Ramos (cell line): ENCODE measurements around the gene COPG2.
"Not testable (repeated sequence)": the region's sequence is repeated elsewhere in the genome, so short reads cannot be mapped to it uniquely, and the experiment has no call there.

ENCODE experiments used
- in situ Hi-C: fragments of 300-500 bp; cut with MboI; formaldehyde crosslinking; loops from one replicate; pipeline ENCODE4 v1.14.3; 2022; ENCODE audit warnings: low sequenced_read_pairs; ENCODE audit not compliant: unreplicated experiment

The COPG2 gene, protein sequence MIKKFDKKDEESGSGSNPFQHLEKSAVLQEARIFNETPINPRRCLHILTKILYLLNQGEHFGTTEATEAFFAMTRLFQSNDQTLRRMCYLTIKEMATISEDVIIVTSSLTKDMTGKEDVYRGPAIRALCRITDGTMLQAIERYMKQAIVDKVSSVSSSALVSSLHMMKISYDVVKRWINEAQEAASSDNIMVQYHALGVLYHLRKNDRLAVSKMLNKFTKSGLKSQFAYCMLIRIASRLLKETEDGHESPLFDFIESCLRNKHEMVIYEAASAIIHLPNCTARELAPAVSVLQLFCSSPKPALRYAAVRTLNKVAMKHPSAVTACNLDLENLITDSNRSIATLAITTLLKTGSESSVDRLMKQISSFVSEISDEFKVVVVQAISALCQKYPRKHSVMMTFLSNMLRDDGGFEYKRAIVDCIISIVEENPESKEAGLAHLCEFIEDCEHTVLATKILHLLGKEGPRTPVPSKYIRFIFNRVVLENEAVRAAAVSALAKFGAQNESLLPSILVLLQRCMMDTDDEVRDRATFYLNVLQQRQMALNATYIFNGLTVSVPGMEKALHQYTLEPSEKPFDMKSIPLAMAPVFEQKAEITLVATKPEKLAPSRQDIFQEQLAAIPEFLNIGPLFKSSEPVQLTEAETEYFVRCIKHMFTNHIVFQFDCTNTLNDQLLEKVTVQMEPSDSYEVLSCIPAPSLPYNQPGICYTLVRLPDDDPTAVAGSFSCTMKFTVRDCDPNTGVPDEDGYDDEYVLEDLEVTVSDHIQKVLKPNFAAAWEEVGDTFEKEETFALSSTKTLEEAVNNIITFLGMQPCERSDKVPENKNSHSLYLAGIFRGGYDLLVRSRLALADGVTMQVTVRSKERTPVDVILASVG

DNA sequence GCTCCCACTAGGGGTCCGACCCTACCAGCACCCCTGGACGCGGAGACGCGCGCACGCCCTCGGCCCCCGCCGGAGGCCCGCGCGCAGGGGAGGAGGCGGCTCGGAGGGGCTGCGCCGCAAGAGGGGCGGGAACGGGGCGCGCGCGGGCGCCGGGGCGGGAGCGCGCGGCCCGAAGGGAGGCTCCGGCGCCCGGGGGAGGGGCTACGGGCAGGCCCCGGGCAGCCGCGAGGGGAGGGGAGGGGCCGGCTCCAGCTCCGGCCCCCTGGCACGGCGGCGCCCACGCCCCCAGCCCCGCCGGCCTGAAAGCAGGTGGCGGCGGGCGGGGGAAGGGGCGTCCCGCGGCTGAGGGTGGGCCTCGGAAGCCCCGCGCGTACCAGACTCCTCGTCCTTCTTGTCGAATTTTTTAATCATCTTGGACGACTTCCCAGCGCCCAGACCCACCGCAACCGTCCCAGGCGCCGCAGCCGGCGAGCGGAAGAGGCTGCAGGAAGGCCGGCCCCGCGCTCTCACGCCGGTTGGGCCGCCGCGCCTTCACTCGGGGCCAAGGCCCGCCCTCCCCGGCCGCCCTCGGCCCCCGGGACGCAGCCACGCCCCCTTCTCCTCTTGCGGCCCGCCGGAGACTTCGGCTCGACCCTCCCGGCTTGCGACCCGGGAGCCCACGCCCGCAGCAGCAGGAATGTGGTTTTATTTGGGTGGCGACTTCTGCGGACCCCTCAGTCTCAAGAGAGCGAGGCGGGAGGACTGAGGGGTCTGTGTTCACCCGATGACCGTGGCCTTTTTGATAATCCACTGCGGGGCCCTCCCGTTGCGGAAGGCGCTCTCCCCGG, at the start of gene COPG2:
Gene COPG2, minus strand, starts transcription at position 491 of the 827 bp plus-strand sequence. Its CDS starts 80 bp downstream, at position 411.
- in situ Hi-C loops, result no loop called here

DNA sequence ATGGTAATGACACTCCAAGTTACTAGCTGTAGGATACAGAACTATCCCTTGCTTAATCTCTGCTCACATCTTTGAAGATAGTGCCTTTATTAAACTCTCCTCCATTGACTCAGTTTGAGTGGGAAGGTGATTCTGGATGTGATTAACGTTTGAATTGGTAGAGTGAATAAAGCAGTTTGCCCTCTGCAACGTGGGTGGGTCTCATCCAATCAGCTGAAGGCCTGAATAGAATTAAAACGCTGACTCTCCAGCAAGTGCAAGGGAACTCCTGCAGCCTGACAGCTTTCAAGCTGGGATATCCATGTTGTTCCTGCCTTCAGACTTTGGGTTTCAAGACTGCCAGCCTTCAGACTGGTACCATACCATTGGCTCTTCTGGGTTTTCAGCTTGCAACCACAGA, 43.9 kb upstream of the COPG2 start:
- in situ Hi-C loops, result no loop called here

DNA sequence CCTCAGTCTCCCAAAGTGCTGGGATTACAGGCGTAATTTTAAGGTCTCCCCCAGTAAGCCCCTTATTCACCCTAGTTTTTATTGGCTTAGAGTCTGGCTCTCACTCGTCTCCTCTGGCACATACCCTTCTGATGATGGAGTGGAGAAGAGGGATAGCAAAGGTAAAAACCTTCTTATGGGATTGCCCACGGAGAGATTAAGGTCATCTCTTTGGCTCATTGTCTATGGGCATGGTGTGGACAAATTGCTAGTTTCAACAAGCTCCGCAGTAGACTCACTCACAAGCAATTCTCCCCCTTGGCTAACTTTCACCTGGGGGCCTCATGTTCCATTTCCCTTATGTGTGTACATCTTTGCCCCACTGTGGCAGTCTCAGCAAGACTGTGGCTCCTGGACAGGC, 40.2 kb upstream of the COPG2 start:
- in situ Hi-C loops, result no loop called here

DNA sequence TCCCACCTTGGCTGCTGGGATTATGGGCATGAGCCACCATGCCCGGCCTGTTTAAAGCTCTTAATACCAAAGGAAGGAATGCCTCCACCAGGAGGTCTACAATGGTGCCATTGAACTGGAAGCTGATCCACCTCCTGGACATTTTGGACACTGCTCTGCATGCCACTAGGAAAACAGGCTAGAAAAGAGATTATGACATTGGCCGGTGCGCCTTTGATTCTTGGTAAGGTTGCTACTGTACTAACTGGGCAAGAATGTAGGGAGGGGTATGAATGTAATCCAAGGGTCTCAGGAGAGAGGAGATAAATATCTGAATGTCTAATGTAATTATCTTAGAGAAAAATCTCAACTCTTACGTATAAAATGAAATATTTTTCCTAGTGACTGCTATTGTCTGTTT, 39.5 kb upstream of the COPG2 start:
- in situ Hi-C loops, result no loop called here

DNA sequence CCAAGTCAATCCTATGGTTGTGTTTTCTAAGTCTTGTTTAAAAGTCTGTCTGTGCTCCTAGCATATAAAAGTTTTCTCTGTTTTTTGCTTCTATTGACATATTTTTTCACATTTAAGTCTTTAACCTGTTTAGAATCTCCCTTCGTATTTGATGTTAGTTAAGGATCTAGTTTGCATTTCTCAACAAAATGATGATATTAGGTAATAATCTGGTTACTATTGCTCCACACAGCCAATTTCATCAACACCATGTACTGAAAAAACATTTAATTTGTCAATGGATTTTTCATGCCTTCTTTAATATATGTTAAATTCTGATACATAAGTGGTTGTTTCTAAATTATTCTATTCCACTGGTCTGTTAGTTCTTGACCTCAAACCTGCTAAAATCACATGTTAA, 35.3 kb upstream of the COPG2 start:
- in situ Hi-C loops, result no loop called here

DNA sequence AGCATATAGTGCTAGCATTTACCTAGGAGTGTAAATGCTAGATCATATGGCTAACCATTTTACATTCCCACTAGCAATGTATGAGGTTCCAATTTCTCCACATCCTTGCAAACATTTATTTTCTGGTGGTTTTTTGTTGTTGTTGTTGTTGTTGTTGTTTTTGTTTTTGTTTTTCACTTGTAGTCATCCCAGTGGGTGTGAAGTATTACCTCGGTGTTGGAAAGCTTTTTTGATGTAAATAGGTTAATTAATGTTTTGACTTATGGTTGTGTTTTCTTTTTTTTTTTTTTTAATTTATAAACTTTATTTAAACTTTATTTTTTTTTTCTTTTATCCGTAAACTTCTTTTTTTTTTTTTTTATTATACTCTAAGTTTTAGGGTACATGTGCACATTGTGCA, 33.1 kb upstream of the COPG2 start:
- in situ Hi-C loops, result no loop called here

DNA sequence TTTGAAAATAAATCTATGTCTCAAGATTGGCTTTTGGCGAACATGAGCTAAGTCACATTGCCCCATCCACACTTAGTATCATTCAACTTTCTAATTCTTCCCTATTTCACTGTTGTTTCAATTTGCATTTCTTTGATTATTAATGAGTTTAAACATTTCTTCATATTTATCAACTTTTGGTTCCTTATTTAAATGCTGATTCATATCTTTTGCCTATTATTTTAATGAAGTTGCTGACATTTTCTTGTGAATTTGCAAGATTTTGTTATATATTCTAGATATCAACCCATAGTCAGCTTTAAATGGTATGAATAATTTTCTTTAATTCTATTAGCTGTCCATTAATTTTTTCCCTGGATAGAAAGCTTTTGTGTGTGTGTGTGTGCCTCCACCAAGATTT, 32.2 kb upstream of the COPG2 start:
- in situ Hi-C loops, result no loop called here

DNA sequence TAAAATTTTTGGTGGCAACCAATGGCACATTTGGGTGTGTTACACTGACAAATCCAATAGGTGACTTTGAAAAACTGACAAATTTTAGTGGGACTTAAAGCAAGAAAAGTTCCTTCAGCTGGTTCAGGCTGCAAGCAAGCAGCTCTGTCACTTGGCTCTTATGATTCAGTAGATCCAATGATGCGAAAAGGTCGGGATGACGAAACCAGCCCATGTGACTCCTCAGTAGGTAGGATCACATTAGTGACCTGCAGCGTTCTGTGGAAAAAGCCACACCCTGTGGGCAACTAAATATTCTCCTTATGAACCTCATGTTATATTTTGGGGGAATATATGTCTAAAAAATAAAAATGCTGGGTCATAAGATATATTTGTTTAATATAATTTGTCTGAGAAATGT, 31.1 kb upstream of the COPG2 start:
- in situ Hi-C loops, result no loop called here

DNA sequence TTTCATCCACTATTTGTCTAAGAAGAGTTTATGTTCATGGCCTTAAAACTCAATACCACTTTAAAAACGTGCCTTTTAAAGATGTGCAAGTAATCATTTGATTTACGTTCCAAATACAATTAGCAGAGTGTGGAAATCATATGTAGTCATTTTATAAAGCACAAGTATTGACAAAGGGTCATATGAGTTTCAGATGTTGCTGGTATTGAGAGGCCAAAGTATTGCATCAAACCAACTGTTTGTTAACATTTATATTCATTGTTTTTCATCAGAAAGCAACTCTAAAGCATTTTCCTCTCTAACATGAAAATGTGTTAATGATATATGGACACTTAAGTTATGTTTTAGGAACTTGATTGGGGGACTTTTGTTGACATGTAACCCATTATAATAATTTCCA, 29.3 kb upstream of the COPG2 start:
- in situ Hi-C loops, result no loop called here

DNA sequence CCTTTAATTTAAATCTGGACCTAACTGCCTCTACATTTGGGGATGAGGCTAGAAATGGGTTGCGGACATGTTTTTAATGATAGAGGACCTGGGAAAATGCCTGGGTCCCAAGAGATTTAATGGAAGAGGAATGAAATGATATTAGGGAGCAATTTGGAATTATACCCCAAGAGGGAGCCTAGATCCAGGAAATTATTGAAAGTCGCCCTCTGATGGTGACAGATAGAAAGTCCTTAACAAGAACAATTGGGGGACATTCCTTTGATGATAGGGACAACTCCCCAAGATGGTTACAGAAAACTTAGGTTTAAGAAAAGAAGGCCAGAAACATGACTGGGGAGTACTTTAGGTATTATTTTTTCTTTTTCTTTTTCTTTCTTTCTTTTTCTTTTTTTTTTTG, 27.3 kb upstream of the COPG2 start:
- in situ Hi-C loops, result no loop called here

DNA sequence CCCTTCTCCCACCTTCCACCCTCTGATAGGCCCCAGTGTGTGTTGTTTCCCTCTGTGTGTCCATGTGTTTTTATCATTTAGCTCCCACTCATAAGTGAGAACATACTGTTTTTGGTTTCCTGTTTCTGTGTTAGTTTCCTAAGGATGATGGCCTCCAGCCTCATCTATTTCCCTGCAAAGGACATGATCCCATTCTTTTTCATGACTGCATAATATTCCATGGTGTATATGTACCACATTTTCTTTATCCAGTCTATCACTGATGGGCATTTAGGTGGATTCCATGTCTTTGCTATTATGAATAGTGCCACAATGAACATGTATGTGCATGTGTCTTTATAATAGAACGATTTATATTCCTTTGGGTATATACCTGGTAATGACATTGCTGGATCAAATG, 23.8 kb upstream of the COPG2 start:
- in situ Hi-C loops, result not testable (repeated sequence)

DNA sequence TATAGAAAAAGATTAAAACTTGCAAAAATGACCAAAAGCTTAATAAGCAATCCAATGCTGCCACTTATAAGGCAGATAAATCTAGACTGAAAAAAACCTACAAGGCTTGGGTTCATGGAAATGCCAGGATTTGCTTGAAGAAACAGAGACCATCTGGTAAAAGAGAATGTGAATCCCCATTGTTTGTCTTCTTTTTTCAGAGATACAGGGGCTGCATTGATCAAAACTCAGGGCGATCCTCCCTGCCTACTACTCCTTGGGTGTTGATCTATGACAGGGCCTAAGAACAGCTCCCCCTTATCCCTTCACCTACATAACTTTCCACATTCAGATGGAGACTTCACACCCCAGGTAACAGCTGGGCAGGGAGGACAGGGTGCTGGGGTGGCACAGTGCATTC, 21.1 kb upstream of the COPG2 start:
- in situ Hi-C loops, result no loop called here

DNA sequence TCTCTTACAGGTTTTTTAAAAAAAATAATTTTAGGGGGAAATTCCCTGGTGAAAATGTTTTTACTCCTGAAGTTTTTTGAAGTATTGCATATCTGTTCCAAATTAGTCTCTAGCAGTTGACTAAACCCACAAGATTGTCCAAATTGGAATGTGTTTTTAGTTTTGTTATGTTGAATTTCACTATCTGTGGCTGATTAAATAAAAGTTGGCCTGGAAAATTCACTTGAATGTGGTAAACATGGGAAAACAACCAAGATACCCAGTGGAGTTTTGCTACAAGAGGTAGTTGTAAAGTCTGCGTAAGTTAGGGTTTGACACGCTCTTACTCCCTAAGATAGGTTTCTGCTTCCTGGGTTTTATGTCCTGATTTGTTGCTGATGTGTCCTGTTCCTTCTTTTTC, 14.5 kb upstream of the COPG2 start:
- in situ Hi-C loops, result no loop called here

DNA sequence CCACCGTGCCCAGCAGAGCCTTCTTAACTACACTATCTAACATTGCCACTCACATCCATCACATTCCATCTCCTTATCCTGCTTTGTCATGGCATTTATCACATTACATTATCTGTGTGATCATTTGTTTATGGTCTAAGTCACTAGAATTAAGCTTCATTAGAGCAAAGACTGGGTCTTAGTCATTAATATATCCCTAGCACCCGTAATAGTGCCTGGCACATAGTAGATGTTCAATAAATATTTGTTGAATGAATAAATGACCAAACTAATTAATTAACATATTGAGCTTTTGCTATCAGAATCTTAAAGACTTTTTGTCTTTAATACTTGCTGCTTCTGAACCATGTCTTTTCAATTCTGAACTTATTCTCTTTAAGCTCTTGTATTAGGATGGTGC, 5.9 kb upstream of the COPG2 start:
- in situ Hi-C loops, result no loop called here

DNA sequence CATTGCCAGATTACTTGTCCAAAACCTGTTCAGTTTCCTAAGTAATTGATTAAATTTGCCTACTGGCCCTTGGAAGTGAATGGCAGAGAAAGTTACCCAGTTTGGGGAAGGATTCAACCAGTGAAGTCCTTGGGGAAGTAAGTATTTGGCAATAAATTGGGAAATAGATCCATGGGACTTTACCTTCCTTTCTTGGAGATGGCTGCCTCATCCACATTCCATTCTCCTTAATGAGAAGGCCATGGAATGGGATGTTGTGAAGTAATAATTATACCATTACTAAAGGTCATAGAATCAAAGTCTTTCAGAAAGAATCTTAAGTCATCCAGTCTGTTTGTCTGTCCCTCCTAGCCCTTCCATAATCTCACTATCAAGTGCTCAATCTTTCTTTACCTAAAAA, 4.5 kb upstream of the COPG2 start:
- in situ Hi-C loops, result no loop called here

DNA sequence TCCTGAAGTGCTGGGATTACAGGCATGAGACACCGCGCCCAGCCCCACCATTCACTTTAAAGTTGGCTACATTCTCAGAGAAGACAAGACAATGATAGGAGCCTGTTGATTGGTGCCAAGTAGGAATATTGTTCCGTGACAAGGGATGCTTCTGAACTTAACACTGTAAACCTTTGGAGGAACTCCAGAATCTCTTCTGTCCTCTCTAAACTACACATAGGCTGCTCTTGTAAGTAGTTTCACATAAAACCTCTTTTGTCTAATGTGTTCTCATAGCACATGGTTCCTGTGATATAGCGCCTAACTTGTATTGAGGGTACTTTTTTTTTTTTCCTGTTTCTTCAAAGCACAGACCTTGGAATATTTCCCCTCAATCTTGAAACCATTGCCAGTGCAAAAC, 3.6 kb upstream of the COPG2 start:
- in situ Hi-C loops, result no loop called here

DNA sequence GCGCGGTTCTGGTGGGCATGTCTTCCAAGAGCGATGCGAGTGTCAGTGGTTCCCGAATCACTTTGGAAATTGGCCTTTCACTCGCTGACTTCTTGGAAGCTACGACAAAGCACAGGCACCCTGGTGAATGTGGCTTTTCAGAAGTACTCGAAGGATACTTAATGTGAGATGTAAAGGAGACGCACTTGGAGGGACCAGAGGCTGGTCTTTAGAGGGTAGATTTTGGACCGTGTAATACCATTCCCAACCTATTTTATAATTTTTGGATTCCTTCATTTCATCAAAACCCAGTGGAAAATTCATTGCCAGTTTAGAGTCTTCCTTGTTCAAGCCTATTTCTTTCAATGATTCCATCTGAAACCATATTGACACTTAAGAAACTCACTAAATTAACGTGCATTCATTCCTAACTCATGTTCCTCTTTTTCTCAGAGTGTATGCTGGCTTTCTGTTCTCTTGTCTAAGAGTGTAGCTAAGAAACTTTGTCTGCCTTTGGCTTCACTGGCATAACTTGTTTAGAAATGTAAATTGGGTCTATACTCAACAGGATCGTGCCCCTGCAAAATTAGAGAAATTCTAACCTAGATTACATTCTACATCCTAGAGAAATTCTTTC, 645 bp upstream of the COPG2 start:
- in situ Hi-C loops, result no loop called here

DNA sequence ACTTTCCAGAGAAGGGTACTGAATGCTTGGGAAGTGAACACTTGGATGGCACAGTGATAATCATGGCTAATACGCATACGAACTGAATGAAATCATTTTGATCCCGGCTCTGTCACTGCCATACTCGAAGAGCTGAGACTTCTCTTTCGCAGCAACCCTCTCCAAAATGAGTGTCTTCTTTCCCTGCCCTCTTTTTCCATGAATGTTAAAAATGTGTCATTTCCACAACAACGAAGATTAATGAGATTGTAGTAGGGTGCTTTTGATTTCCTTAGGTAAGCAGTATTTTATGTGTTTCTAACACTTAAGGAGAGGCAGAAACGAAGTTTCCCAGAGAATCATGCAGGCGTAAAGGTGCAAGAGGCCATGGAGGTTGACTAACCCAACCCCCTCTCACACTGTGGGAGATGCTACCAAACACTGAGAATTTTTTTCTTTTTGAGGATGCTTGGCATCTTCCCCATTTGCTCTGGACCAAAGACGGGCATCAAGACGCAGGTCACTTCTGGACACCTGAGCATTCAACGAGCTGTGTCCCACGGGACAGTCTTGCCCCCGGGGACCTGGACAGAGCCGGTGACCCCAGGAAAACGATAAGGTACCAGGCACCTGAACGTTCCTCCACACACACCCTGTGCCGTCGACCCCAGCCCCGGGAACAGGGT, 823 bp downstream of the COPG2 start:
- in situ Hi-C loops, result no loop called here

DNA sequence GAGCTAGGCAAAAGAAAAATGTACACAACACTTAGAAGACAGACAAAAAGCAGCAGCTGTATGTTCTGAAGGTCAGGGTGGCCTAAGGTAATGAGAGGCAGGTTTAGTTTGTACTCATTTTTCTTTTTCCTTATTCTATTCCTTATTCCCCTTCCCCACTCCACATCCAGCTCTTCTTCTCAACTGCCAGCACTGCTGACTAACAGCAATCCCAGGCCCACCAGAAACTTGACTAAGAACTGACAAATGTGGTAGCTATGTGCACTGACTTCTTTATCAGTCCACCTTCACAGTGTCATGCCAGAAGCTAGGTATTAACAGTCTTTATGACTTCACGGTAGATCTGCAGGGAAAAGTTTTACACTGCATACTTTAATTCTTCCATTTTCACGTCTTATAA, 6.1 kb downstream of the COPG2 start:
- in situ Hi-C loops, result no loop called here

DNA sequence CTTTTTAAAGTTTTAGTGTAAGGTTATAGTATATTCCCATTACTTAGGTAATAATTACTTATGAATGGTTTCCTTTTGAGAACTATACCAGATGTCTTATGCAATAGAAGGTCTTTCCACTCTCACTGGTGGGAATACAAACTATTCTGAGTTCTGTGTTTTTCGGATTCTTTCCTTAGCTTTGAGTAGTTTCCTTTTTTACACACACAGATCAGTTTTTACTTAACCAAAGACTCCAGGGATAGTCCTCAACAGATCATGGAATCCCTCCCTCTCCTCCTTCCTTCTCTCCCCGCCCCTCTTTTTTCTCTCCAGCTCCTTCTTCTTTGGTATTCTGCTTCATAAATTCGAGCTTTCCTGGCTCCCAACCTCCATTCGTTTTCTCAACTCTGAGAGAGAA, 13.3 kb downstream of the COPG2 start:
- in situ Hi-C loops, result no loop called here
